A673 (cell line): ENCODE measurements around the gene CFL1. TPM values are rescaled to one million over a fixed set of nuclear protein-coding genes. Genes with fewer than 3 reads are reported as not detected.

Experiments used
- BruUV-seq: library from RNA; stranded (reverse); fragments of 400-500 nt; replicated peaks from 2 replicates; lab custom pipeline; 2021; lab: Mats Ljungman, UMichigan
- CTCF ChIA-PET: fragments of 300-600 bp; sonication (Branson Sonifier 250); formaldehyde crosslinking; loops from one replicate; lab custom pipeline; 2022; ENCODE audit warnings: antibody characterized with exemption; lab: Charles Lee
- POLR2A ChIA-PET: fragments of 300-600 bp; sonication (Branson Sonifier 250); formaldehyde crosslinking; loops from one replicate; lab custom pipeline; 2022; ENCODE audit warnings: antibody characterized with exemption; ENCODE audit not compliant: low non-redundant PET; lab: Charles Lee
- DNase-seq: peaks from one replicate; pipeline ENCODE4 v3.0.0-alpha.2; 2015; ENCODE audit warnings: low spot score
- H3K27ac ChIP-seq: fragments of 200-600 bp; sonication (generic); 2 replicates; pipeline ENCODE4 v1.5.1; 2016; ENCODE audit warnings: mixed run types, low read depth, mild to moderate bottlenecking, mixed read lengths, antibody characterized with exemption, low read length; ENCODE audit not compliant: poor library complexity, severe bottlenecking
- H3K27me3 ChIP-seq: fragments of 200-600 bp; sonication (generic); replicated peaks from 2 replicates; pipeline ENCODE4 v1.6.1; 2017; ENCODE audit warnings: mixed run types, low read depth, mild to moderate bottlenecking, mixed read lengths, antibody characterized with exemption, low read length; ENCODE audit not compliant: insufficient read depth, poor library complexity
- H3K36me3 ChIP-seq: fragments of 200-600 bp; sonication (generic); 2 replicates; pipeline ENCODE4 v1.6.1; 2016; ENCODE audit warnings: mixed run types, mild to moderate bottlenecking, mixed read lengths, antibody characterized with exemption, low read length; ENCODE audit not compliant: insufficient read depth, poor library complexity, severe bottlenecking
- H3K4me1 ChIP-seq: fragments of 200-600 bp; sonication (generic); 2 replicates; pipeline ENCODE4 v1.6.1; 2017; ENCODE audit warnings: mixed run types, mild to moderate bottlenecking, mixed read lengths, antibody characterized with exemption, low read length; ENCODE audit not compliant: insufficient read depth, poor library complexity, severe bottlenecking
- H3K4me3 ChIP-seq: fragments of 200-600 bp; sonication (generic); 2 replicates; pipeline ENCODE4 v1.5.1; 2016; ENCODE audit warnings: low read depth, mixed run types, mild to moderate bottlenecking, mixed read lengths, low read length; ENCODE audit not compliant: poor library complexity, severe bottlenecking
- H3K9me3 ChIP-seq: fragments of 200-600 bp; sonication (generic); 2 replicates; pipeline ENCODE4 v1.6.1; 2016; ENCODE audit warnings: mixed run types, low read depth, mild to moderate bottlenecking, mixed read lengths, antibody characterized with exemption, low read length; ENCODE audit not compliant: poor library complexity, severe bottlenecking
- EZH2 ChIP-seq: fragments of 200-600 bp; sonication (generic); IDR thresholded peaks from 2 replicates; pipeline ENCODE4 v1.6.1; 2017; ENCODE audit warnings: borderline replicate concordance, low read depth, mild to moderate bottlenecking, mixed read lengths, antibody characterized with exemption, low read length; ENCODE audit not compliant: poor library complexity, severe bottlenecking
- intact Hi-C: fragments of 100-400 bp; cut with micrococcal nuclease; formaldehyde crosslinking; loops from one replicate; pipeline ENCODE4 v1.10.0; 2022; ENCODE audit not compliant: unreplicated experiment
- total RNA-seq: library from RNA; stranded (reverse); gene quantifications from 2 replicates; pipeline ENCODE4 v1.2.3, GENCODE V29; 2021
- TF ChIP-seq, protein P1 (sequence below): fragments of 300-800, 200-600 bp; sonication (generic); conservative IDR thresholded peaks from 2 replicates; pipeline ENCODE4 v1.5.1; 2017; ENCODE audit warnings: low read depth, mild to moderate bottlenecking, antibody characterized with exemption, low read length, moderate library complexity, mixed read lengths

Gene CFL1
- total RNA-seq, 1 experiment from 2014 or later, result 1,649 TPM

DNA sequence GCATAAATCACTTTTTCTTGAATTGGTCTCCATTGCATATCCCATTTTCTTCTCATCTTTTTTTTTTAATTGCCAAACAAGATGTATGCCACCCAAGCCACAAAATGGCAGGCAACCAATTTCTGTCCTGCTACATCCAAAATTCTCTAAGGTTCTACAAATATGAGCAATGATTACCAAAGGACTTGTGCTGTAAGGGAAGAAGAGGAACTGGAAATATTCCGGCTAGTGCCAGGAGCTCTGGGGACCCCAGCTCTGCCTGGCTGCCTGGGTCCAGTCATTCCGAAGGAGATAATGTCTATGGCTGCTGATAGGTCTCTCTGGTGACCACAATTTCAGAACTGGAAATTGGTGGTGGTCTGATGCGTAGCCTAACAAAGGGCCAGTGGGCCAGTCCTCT lies 41.3 kb downstream of the CFL1 start:
- Histone ChIP-seq H3K9me3 (no peaks in the 10 kb centered on the region), H3K27ac (no peak overlapping the region), H3K27me3 (no peaks in the 10 kb centered on the region), H3K4me3 (no peak overlapping the region), H3K36me3 (no peaks in the 10 kb centered on the region), H3K4me1 (no peaks in the 10 kb centered on the region)
- ChIA-PET POLR2A (no interaction called here), CTCF (interaction anchor here (1.7 to 1.8 kb wide), 2 partner anchors 37 to 105 kb away, joined by 10 to 12 read pairs; partner anchors contain the start of gene KAT5)
- intact Hi-C loops, result loop anchor here (5.0 kb wide), 1 partner anchor 34 kb away; the partner anchor contains the start of gene AP5B1
- TF ChIP-seq, protein P1, sequence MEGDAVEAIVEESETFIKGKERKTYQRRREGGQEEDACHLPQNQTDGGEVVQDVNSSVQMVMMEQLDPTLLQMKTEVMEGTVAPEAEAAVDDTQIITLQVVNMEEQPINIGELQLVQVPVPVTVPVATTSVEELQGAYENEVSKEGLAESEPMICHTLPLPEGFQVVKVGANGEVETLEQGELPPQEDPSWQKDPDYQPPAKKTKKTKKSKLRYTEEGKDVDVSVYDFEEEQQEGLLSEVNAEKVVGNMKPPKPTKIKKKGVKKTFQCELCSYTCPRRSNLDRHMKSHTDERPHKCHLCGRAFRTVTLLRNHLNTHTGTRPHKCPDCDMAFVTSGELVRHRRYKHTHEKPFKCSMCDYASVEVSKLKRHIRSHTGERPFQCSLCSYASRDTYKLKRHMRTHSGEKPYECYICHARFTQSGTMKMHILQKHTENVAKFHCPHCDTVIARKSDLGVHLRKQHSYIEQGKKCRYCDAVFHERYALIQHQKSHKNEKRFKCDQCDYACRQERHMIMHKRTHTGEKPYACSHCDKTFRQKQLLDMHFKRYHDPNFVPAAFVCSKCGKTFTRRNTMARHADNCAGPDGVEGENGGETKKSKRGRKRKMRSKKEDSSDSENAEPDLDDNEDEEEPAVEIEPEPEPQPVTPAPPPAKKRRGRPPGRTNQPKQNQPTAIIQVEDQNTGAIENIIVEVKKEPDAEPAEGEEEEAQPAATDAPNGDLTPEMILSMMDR, result no peak
- TF ChIP-seq EZH2, result no peak
- DNase-seq, result no peak
- no TSS peak for BruUV-seq

DNA sequence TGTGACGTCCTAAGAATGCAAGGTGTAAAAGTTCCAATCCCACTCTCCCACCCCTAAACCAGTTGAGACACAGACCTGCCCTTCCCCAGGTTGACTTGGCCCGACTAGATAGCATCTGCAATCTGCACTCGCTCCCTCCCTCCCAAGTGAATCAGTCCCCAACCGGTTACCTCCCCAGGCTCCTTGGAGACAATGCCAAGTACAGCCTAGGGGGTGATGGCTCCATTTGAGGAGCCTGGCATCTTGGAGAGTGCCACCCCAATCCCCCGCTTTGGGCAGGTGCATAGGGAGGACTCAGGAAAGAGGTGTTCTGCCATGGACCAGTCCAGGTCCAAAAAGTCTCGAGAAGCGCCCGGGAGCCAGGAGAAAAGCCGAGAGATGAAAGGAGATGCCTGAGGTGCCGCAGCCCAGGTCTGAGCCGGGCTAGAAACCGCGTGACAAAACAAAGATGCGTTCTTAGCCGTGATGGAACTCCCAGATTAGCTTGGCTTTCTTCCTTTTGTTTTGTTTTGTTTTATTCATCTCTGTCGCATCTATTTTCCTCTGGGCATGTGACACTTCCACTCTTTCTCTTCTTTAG lies 42.9 kb downstream of the CFL1 start:
- no peak for TF ChIP-seq EZH2
- TF ChIP-seq, protein P1, result no peak
- intact Hi-C loops, result loop anchor here (5.0 kb wide), 1 partner anchor 33 kb away; the partner anchor contains the start of gene AP5B1
- H3K4me1 ChIP-seq, result no peaks in the 10 kb centered on the region
- ChIA-PET POLR2A (no interaction called here), CTCF (no interaction called here)
- no TSS peak for BruUV-seq
- no peaks in the 10 kb centered on the region for H3K9me3 ChIP-seq
- H3K27me3 ChIP-seq, result no peaks in the 10 kb centered on the region
- DNase-seq, result no peak
- H3K36me3 ChIP-seq, result no peaks in the 10 kb centered on the region
- H3K27ac ChIP-seq, result no peak overlapping the region
- H3K4me3 ChIP-seq, result no peak overlapping the region

DNA sequence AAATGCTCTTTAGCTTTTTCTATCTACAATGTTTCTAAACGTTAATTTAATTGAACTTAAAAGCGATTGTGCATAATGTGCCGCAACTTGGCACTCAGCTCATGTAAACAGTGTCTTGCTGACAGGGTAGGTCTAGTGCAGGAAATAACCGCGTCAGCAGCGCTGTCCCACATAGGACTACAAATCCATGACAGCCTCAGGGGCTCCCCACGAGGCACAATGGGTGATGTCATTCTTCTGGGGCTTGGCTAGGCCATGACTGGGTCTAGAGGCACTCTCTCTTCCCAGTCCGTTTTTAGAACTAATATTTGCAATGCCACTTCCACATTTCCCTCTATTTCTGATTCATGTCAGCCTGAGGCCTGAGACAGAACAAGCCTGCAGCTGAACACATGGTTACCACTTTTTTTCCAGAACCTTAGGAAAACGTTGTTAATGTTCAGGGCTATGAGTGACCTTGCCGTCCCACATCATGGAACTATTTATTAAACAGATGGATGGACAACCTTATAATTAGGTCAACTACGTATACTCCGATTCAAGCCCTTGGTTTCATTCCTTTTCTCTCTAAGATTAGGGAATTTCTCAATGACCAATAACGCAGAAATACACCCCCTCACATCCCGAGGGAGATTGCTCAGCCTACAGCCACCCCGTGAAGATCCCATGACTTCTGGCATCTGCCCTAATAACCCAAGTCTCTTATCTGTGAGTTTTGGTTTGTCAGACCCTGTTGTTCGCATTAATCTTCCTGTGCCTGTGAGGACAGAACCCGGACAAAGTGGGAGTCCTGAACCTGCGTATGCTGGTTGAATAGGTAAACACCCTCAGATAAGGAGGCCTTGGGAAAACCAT lies 43.6 kb downstream of the CFL1 start:
- no TSS peak for BruUV-seq
- H3K27ac ChIP-seq, result no peak overlapping the region
- CTCF ChIA-PET, result no interaction called here
- no peak for TF ChIP-seq EZH2
- TF ChIP-seq, protein P1, result no peak
- no peaks in the 10 kb centered on the region for H3K9me3 ChIP-seq
- POLR2A ChIA-PET, result no interaction called here
- H3K27me3 ChIP-seq, result no peaks in the 10 kb centered on the region
- intact Hi-C loops, result no loop called here
- no peaks in the 10 kb centered on the region for H3K36me3 ChIP-seq
- no peak for DNase-seq
- H3K4me1 ChIP-seq, result no peaks in the 10 kb centered on the region
- no peak overlapping the region for H3K4me3 ChIP-seq
